Smooth muscle cell (in vitro differentiated cells): ENCODE data around the gene SOWAHD. TPM values are rescaled to one million over a fixed set of nuclear protein-coding genes. Genes with fewer than 3 reads are reported as not detected.
"Not testable (repeated sequence)": the region's sequence is repeated elsewhere in the genome, so short reads cannot be mapped to it uniquely, and the experiment has no call there.

Source experiments
- DNase-seq: peaks from one replicate; lab custom pipeline; 2025; ENCODE audit not compliant: unreplicated experiment; lab: John Stamatoyannopoulos, UW
- H2AFZ ChIP-seq: fragments of 200-600 bp; sonication (generic); 2 replicates; pipeline ENCODE4 v1.6.0; 2016; ENCODE audit warnings: antibody characterized with exemption, low read depth, mild to moderate bottlenecking
- H3F3A ChIP-seq: fragments of 200-600 bp; sonication (generic); 2 replicates; pipeline ENCODE4 v1.6.0; 2017; ENCODE audit warnings: antibody characterized with exemption, low read depth
- H3K27ac ChIP-seq: fragments of 200-600 bp; sonication (generic); 2 replicates; pipeline ENCODE4 v1.5.1; 2016; ENCODE audit warnings: low read depth, mild to moderate bottlenecking
- H3K27me3 ChIP-seq: fragments of 200-600 bp; sonication (generic); 2 replicates; pipeline ENCODE4 v1.6.1; 2016; ENCODE audit warnings: low read depth, mild to moderate bottlenecking
- H3K36me3 ChIP-seq: fragments of 200-600 bp; sonication (generic); 2 replicates; pipeline ENCODE4 v1.5.1; 2016; ENCODE audit warnings: low read depth
- H3K4me1 ChIP-seq: fragments of 200-600 bp; sonication (generic); 2 replicates; pipeline ENCODE4 v1.5.1; 2016; ENCODE audit warnings: low read depth
- H3K4me2 ChIP-seq: fragments of 200-600 bp; sonication (generic); 2 replicates; pipeline ENCODE4 v1.6.0; 2016; ENCODE audit warnings: mild to moderate bottlenecking
- H3K4me3 ChIP-seq: fragments of 200-600 bp; sonication (generic); 2 replicates; pipeline ENCODE4 v1.5.1; 2016; ENCODE audit warnings: mild to moderate bottlenecking
- H3K79me2 ChIP-seq: fragments of 200-600 bp; sonication (generic); 2 replicates; pipeline ENCODE4 v1.6.0; 2016; ENCODE audit warnings: low read depth, mild to moderate bottlenecking
- H3K9ac ChIP-seq: fragments of 200-600 bp; sonication (generic); 2 replicates; pipeline ENCODE4 v1.6.0; 2016; ENCODE audit warnings: low read depth
- H3K9me3 ChIP-seq: fragments of 200-600 bp; sonication (generic); replicated peaks from 2 replicates; pipeline ENCODE4 v1.5.1; 2016; ENCODE audit warnings: low read depth
- H4K20me1 ChIP-seq: fragments of 200-600 bp; sonication (generic); 2 replicates; pipeline ENCODE4 v1.6.0; 2016; ENCODE audit warnings: low read depth
- CTCF ChIP-seq: fragments of 200-600 bp; sonication (generic); IDR thresholded peaks from 2 replicates; pipeline ENCODE4 v1.5.1; 2017; ENCODE audit warnings: borderline replicate concordance, mild to moderate bottlenecking, antibody characterized with exemption; ENCODE audit not compliant: insufficient read depth, poor library complexity, severe bottlenecking
- WGBS: methylation state at CpG from one replicate; pipeline ENCODE4 v1.1.7; 2016; ENCODE audit warnings: low lambda C conversion rate; 5-methylcytosine and 5-hydroxymethylcytosine counted together
- polyA plus RNA-seq: library from polyadenylated mRNA; unstranded; fragments of >200 nt; fragmentation: Nextera tagmentation; extraction: Ambion mirVana; gene quantifications from 2 replicates; pipeline ENCODE4 v1.2.1, GENCODE V29; 2016
- total RNA-seq: library from RNA; depleted of rRNA; stranded (reverse); fragments of >200 nt; gene quantifications from 2 replicates; pipeline ENCODE4 v1.2.3, GENCODE V29; 2014

SOWAHD gene
- total and polyA plus RNA-seq, 2 experiments from 2014 or later: not detected

GRCh38 chrX:119763836-119764387 is 5.5 kb downstream of the SOWAHD start:
- H3K9ac ChIP-seq: no peak overlapping the region
- no peaks in the 10 kb centered on the region for H4K20me1 ChIP-seq
- no peak overlapping the region for H3K4me3 ChIP-seq
- no peaks in the 10 kb centered on the region for H3K4me1 ChIP-seq
- no peak overlapping the region for H3K27ac ChIP-seq
- H3F3A ChIP-seq: no peaks in the 10 kb centered on the region
- no peaks in the 10 kb centered on the region for H3K9me3 ChIP-seq
- H3K27me3 ChIP-seq: peaks cover 12% of the 10 kb centered on the region
- DNase-seq: no peak
- no peak overlapping the region for H2AFZ ChIP-seq
- no peaks in the 10 kb centered on the region for H3K36me3 ChIP-seq
- H3K4me2 ChIP-seq: no peak overlapping the region
- H3K79me2 ChIP-seq: no peaks in the 10 kb centered on the region
- 81% methylated on average over 6 of the region's 6 CpGs for WGBS
- TF ChIP-seq CTCF: no peak

- H3K9me3 ChIP-seq, H3K79me2 ChIP-seq, H3K9ac ChIP-seq, H3F3A ChIP-seq, H4K20me1 ChIP-seq, H3K27me3 ChIP-seq, H3K4me1 ChIP-seq, H2AFZ ChIP-seq, H3K4me2 ChIP-seq, DNase-seq, H3K36me3 ChIP-seq, H3K4me3 ChIP-seq: not testable (repeated sequence)
- WGBS: 48% methylated on average over 11 of the region's 11 CpGs
- H3K27ac ChIP-seq: peak overlapping the region; percentile 21
These were observed 10.0 kb downstream of the SOWAHD start for GRCh38 chrX:119768436-119768835.

GRCh38 chrX:119769388-119769787 is 11.0 kb downstream of the SOWAHD start:
- not testable (repeated sequence) for H3K9ac ChIP-seq, H2AFZ ChIP-seq, H3K79me2 ChIP-seq, H3K4me3 ChIP-seq, H3K27ac ChIP-seq, H3K4me1 ChIP-seq, H3K9me3 ChIP-seq, DNase-seq, H3K36me3 ChIP-seq, H3F3A ChIP-seq, H3K27me3 ChIP-seq, H3K4me2 ChIP-seq, H4K20me1 ChIP-seq
- 91% methylated on average over 3 of the region's 3 CpGs for WGBS

GRCh38 chrX:119775517-119776238 is 17.3 kb downstream of the SOWAHD start:
- Histone ChIP-seq H3K9ac (no peak overlapping the region), H3F3A (no peaks in the 10 kb centered on the region), H4K20me1 (no peaks in the 10 kb centered on the region)

More at GRCh38 chrX:119775517-119776238, 17.3 kb downstream of the SOWAHD start:
- Histone ChIP-seq H3K27me3 (no peaks in the 10 kb centered on the region), H2AFZ (no peak overlapping the region), H3K36me3 (no peaks in the 10 kb centered on the region), H3K9me3 (no peaks in the 10 kb centered on the region), H3K4me2 (no peak overlapping the region), H3K79me2 (no peaks in the 10 kb centered on the region), H3K4me3 (no peak overlapping the region), H3K27ac (no peak overlapping the region), H3K4me1 (no peaks in the 10 kb centered on the region)
- DNase-seq: no peak
- TF ChIP-seq CTCF: no peak
- WGBS: 87% methylated on average over 15 of the region's 15 CpGs
